ENCODE data around the gene DNAH14.
"Not testable (repeated sequence)": the region's sequence is repeated elsewhere in the genome, so short reads cannot be mapped to it uniquely, and the experiment has no call there.

Gene DNAH14

GRCh38 chr1:225360119-225360518 lies 430.6 kb downstream of the DNAH14 start:
- no peak for DNase-seq

- DNase-seq = no peak
These were observed 431.7 kb downstream of the DNAH14 start for GRCh38 chr1:225361176-225361575.

GRCh38 chr1:225362805-225363204 lies 433.3 kb downstream of the DNAH14 start:
- no peak for DNase-seq

GRCh38 chr1:225364439-225364838 lies 435.0 kb downstream of the DNAH14 start:
- no peak for DNase-seq

GRCh38 chr1:225366018-225366417 lies 436.5 kb downstream of the DNAH14 start:
- DNase-seq = no peak

- DNase-seq = no peak
These were observed 437.1 kb downstream of the DNAH14 start for GRCh38 chr1:225366552-225366951.

GRCh38 chr1:225368036-225368552 lies 438.6 kb downstream of the DNAH14 start:
- DNase-seq = no peak

- no peak for DNase-seq
These were observed 442.0 kb downstream of the DNAH14 start for GRCh38 chr1:225371366-225372010.

GRCh38 chr1:225373155-225373554 lies 443.7 kb downstream of the DNAH14 start:
- no peak for DNase-seq

- DNase-seq = no peak
These were observed 445.5 kb downstream of the DNAH14 start for GRCh38 chr1:225374996-225375395.

GRCh38 chr1:225378880-225379279 lies 449.4 kb downstream of the DNAH14 start:
- no peak for DNase-seq

GRCh38 chr1:225380691-225381090 lies 451.2 kb downstream of the DNAH14 start:
- no peak for DNase-seq

GRCh38 chr1:225386860-225387259 lies 457.4 kb downstream of the DNAH14 start:
- not testable (repeated sequence) for DNase-seq

- no peak for DNase-seq
These were observed 458.9 kb downstream of the DNAH14 start for GRCh38 chr1:225388372-225388771.

- no peak for DNase-seq
These were observed 460.4 kb downstream of the DNAH14 start for GRCh38 chr1:225389843-225390242.

- DNase-seq = no peak
These were observed 466.9 kb downstream of the DNAH14 start for GRCh38 chr1:225396357-225396756.

GRCh38 chr1:225400968-225401367 lies 471.5 kb downstream of the DNAH14 start:
- DNase-seq = no peak

- DNase-seq = no peak
These were observed 477.7 kb downstream of the DNAH14 start for GRCh38 chr1:225406976-225407725.

- DNase-seq = no peak
These were observed 478.3 kb downstream of the DNAH14 start for GRCh38 chr1:225407755-225408154.

- DNase-seq = no peak
These were observed 478.8 kb downstream of the DNAH14 start for GRCh38 chr1:225408249-225408648.

GRCh38 chr1:225409051-225409450 lies 479.6 kb downstream of the DNAH14 start:
- DNase-seq = no peak

- no peak for DNase-seq
These were observed 480.6 kb downstream of the DNAH14 start for GRCh38 chr1:225410036-225410435.

GRCh38 chr1:225412321-225412720 lies 482.8 kb downstream of the DNAH14 start:
- no peak for DNase-seq

- DNase-seq = no peak
These were observed 483.4 kb downstream of the DNAH14 start for GRCh38 chr1:225412803-225413351.
